ENCODE data around the gene DCLRE1A.

DCLRE1A gene

GRCh38 chr10:113854013-113854760 is at the start of gene DCLRE1A, which contains the start of gene NHLRC2:
TSS of gene DCLRE1A (minus strand) at chr10:113854082. CDS start at chr10:113853182, 900 bp downstream.
TSS of gene NHLRC2 (plus strand) at chr10:113854661. CDS start at chr10:113854873, 212 bp downstream.
- peak; percentile 82 for DNase-seq

- no peak for DNase-seq
Measured at GRCh38 chr10:113899952-113900598, 46.2 kb upstream of the DCLRE1A start.

GRCh38 chr10:113897693-113898618 is 44.1 kb upstream of the DCLRE1A start:
- DNase-seq, result no peak

GRCh38 chr10:113895018-113895417 is 41.1 kb upstream of the DCLRE1A start:
- no peak for DNase-seq

GRCh38 chr10:113894581-113894980 is 40.7 kb upstream of the DCLRE1A start:
- DNase-seq, result no peak

GRCh38 chr10:113893570-113893969 is 39.7 kb upstream of the DCLRE1A start:
- DNase-seq, result no peak

GRCh38 chr10:113891476-113891875 is 37.6 kb upstream of the DCLRE1A start:
- no peak for DNase-seq

GRCh38 chr10:113890769-113891168 is 36.9 kb upstream of the DCLRE1A start:
- DNase-seq, result no peak

GRCh38 chr10:113889911-113890310 is 36.0 kb upstream of the DCLRE1A start:
- no peak for DNase-seq

- no peak for DNase-seq
Measured at GRCh38 chr10:113882240-113882639, 28.4 kb upstream of the DCLRE1A start.

GRCh38 chr10:113880236-113880635 is 26.4 kb upstream of the DCLRE1A start:
- DNase-seq, result no peak

GRCh38 chr10:113879691-113880090 is 25.8 kb upstream of the DCLRE1A start:
- no peak for DNase-seq

GRCh38 chr10:113876461-113876860 is 22.6 kb upstream of the DCLRE1A start:
- DNase-seq, result no peak

GRCh38 chr10:113875212-113875611 is 21.3 kb upstream of the DCLRE1A start:
- DNase-seq, result no peak

GRCh38 chr10:113872139-113873030 is 18.5 kb upstream of the DCLRE1A start:
- DNase-seq, result no peak

GRCh38 chr10:113869789-113870188 is 15.9 kb upstream of the DCLRE1A start:
- no peak for DNase-seq

- no peak for DNase-seq
Measured at GRCh38 chr10:113867904-113868303, 14.0 kb upstream of the DCLRE1A start.

- DNase-seq, result no peak
Measured at GRCh38 chr10:113866551-113867394, 12.9 kb upstream of the DCLRE1A start.

- no peak for DNase-seq
Measured at GRCh38 chr10:113865901-113866300, 12.0 kb upstream of the DCLRE1A start.

- no peak for DNase-seq
Measured at GRCh38 chr10:113859261-113859660, 5.4 kb upstream of the DCLRE1A start.

- DNase-seq, result no peak
Measured at GRCh38 chr10:113858541-113858940, 4.7 kb upstream of the DCLRE1A start.
